GM19468 (cell line): Measurements from ENCODE around the gene PAPSS2.
"Not testable (repeated sequence)": the region's sequence is repeated elsewhere in the genome, so short reads cannot be mapped to it uniquely, and the experiment has no call there.

Source experiments
- ATAC-seq: cut with Tn5 transposase; IDR thresholded peaks from one replicate; pipeline ENCODE4 v1.9.1; 2021; ENCODE audit warnings: mild to moderate bottlenecking, moderate library complexity, moderate number of reproducible peaks; ENCODE audit not compliant: unreplicated experiment; ENCODE audit errors: extremely low read depth

The PAPSS2 gene

GRCh38 chr10:87640043-87640442, 19.6 kb upstream of the PAPSS2 start:
- no peak for ATAC-seq

DNA sequence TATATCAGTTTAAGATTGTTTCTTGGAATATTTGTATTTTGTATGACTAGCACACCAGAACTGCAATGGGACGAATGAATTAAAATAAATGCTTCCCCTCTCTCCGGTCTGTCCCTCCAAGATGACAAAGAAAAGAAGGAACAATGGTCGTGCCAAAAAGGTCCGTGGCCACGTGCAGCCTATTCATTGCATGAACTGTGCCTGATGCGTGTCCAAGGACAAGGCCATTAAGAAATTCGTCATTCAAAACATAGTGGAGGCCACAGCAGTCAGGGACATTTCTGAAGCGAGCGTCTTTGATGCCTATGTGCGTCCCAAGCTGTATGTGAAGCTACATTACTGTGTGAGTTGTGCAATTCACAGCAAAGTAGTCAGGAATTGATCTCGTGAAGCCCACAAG, 17.2 kb upstream of the PAPSS2 start:
- no peak for ATAC-seq

DNA sequence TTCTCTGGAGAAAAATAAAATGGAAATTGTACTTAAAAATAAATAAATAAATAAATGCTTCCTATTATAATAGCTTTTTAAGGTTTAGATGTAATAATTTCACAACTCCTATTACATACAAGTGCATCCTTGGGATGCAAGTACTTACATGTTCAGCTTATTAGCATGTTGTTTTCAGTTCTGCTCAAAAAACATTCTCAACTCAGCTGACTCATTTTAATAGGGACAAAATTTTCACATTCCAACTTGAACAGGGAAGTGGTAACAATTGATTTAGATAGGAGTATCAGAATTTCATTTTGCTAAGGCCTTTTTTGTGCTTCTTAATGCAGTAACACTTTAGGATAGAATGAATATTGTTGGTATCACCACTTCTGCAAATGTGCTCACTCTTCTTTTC, 16.7 kb upstream of the PAPSS2 start:
- no peak for ATAC-seq

DNA sequence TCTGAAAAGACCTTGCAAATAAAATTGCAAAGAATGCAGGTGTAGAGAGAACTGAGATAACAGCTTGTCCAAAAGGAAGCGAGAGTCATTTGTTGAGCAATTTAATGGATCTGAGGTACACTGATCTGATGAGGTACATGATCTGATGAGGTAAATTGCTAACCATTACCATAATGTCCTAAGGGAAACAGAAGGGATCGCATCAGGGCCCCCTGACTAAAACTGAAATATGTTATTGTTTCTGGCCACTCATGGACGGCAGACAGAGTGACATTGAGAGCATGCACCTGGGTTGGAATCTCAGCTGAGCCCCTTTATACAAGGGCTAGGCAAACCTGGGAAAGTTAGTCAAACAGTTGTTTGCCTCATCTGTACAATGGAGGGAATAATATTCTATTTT, 15.8 kb upstream of the PAPSS2 start:
- ATAC-seq: no peak

- ATAC-seq: not testable (repeated sequence)
Measured at GRCh38 chr10:87644500-87644899, 15.2 kb upstream of the PAPSS2 start.

- no peak for ATAC-seq
Measured at GRCh38 chr10:87646192-87646909, 13.3 kb upstream of the PAPSS2 start.

- no peak for ATAC-seq
Measured at GRCh38 chr10:87646935-87647334, 12.7 kb upstream of the PAPSS2 start.

- no peak for ATAC-seq
Measured at GRCh38 chr10:87650838-87651589, 8.7 kb upstream of the PAPSS2 start.

DNA sequence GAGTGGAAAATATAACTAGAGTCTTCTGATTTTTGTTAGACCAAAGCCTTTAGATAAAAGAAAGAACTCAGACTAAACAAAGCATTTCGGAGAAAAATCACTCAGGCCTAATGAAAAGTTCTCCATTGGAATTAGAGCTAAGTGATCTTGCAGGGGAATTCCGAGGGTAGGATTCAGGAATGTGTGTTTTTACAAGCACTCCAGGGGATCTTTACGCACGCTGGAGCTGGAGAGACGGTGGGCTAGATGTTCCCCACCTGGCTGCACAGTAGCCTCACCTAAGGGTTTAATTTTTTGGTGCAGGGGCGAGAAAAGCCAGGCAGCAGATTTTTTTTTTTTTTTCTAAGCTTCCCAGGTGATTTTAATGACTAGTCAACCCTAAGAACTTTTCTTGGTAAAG, 7.9 kb upstream of the PAPSS2 start:
- ATAC-seq: no peak

- no peak for ATAC-seq
Measured at GRCh38 chr10:87652261-87652660, 7.4 kb upstream of the PAPSS2 start.

DNA sequence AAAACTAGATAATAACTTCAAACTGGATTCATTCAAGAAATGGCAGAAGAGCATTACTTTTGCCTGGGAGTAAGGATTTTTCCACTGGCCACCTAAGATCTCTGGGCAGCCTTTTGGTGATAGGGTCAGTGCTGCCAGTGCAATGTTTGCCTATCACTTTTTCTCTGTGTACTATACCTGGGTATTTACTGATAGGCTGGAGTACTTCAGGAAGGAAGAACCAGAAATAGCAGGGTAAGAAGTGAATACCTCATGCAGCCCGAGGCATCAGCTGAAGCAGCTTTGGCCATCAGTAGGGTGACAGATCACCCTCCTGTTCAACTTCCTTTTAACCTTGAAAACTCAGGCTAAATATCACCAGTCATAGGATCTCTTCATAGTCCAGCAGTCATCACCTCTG, 5.5 kb upstream of the PAPSS2 start:
- no peak for ATAC-seq

- no peak for ATAC-seq
Measured at GRCh38 chr10:87656431-87657072, 3.1 kb upstream of the PAPSS2 start.

DNA sequence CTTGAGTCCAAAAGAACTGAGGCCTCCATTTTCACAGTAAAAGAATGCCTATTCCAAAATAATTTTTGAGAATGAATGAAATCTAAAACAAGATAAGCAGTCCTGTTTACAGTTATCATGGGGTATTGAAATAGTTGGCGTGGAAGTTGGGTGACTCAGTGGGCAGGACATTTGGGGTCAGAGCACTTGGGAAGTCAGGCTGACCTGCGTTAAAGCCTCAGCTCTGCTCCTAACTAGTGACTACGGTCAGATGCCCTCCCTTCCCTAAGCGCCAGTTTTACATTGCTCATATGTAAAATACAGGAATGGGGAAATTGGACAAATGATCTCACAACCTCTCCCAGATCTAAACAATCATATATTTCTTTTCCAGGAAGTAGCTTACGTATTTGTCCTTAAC, 2.3 kb upstream of the PAPSS2 start:
- no peak for ATAC-seq

- no peak for ATAC-seq
Measured at GRCh38 chr10:87658321-87658795, 1.3 kb upstream of the PAPSS2 start.

- ATAC-seq: no peak
Measured at GRCh38 chr10:87658858-87659555, 671 bp upstream of the PAPSS2 start.

GRCh38 chr10:87660484-87661133, 931 bp downstream of the PAPSS2 start:
- ATAC-seq: no peak

DNA sequence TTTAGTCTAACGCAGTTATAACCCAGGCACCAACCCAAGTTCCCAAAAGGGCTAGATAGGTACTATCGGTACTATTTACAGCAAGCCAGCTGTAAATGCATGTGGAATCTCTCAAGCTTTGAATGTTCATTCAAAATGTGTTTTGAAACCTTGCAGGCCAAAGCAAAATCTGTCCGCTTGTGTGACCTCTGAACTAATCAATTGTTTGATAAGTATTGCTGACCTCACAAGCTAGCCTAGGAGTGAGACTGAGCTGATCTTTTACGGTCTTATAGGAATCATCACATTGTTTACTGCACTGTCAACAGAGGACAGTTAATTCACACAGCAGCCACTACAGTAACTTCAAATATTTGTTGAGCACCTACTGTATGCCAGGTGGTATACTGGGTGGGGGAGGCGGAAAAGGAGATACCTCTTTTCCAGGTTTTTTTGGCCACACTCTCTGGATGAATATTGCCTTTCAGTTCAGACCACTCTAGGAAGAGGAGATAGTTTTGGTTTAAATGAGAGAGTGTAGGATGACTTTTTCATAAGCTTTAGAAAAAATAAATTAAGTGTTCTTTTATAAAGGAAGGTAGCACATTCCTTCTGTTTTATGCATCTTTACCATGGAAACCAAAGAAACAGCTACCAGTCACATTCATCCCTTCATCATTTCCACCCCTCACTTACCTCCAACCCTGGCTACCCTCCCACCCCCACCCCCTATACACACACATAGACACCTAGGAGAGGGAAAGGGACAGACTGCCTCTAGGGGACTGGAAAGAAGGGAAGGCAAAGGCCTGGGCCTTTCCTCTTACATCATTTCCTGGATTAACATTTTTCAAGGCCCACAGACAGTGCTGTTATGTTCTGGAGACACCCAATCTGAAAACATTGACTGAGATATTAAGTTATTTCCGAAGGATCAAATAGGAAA, 2.4 kb downstream of the PAPSS2 start:
- ATAC-seq: no peak

DNA sequence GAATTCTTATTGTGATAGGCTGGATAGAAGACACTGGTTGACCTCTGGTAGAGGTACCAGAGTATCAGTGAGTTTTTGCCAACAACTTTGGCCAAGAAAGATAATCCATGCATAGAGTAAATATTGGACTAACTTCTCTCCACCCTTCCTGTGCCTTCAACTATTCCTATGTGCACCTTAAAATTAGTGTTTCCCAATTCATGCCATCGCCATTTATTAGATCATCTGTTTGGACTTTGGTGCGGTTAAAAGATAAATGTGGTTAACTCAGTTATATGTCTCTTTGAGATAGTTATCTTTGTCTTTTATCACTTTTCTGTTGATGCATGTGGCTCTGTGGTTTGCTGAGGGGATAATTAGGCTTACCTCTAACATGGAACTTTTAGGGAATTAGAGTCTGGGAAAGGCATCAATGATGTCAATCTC, 4.6 kb downstream of the PAPSS2 start:
- no peak for ATAC-seq

DNA sequence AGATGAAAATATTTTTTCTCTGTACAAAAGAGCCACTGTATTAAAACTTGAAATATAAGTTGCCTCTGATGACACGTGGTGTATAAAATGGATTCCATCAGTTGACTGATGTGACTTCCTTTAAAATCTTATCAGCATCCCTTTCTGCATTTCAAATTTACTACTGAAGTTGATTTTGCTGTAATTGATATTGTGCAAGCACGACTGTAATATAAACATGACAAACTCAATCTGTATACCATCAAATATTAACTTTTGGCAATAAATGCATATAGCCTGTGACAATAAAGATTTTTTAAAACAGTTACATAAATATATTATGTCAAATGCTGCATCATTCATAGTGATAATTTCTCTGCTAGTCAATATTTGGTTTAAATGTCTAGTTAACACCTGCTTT, 7.8 kb downstream of the PAPSS2 start:
- ATAC-seq: no peak
